Measurements from ENCODE around the gene ZXDC. TPM values are rescaled to one million over a fixed set of nuclear protein-coding genes. Genes with fewer than 3 reads are reported as not detected.

ZXDC gene
- total RNA-seq, 3 donors from 2014 or later, result 37.6 to 42.4 (median 39.0) TPM

- Histone ChIP-seq H3K27me3 (no peaks in the 10 kb centered on the region), H3K27ac (no peak overlapping the region), H3K4me3 (no peak overlapping the region), H3K9me3 (no peaks in the 10 kb centered on the region), H3K36me3 (no peaks in the 10 kb centered on the region), H3K4me1 (peaks cover 1 to 4% of the 10 kb centered on the region in 2 donors)
- intact Hi-C loops (cut with DNase I; ENCODE audit: low total_unique reads), result loop anchor here (10.0 kb wide), 1 partner anchor 306 kb away; no protein-coding TSS in a partner anchor
- no peak for TF ChIP-seq CTCF (IDR thresholded peaks at IDR 0.05)
- no peak for TF ChIP-seq POLR2AphosphoS5 (IDR thresholded peaks at IDR 0.05)
- no peak for TF ChIP-seq POLR2A (IDR thresholded peaks at IDR 0.05)
- no peak for DNase-seq (ENCODE audit: low spot score in 2 of 2)
Measured at GRCh38 chr3:126478581-126479310, 3.1 kb upstream of the ZXDC start.

DNA sequence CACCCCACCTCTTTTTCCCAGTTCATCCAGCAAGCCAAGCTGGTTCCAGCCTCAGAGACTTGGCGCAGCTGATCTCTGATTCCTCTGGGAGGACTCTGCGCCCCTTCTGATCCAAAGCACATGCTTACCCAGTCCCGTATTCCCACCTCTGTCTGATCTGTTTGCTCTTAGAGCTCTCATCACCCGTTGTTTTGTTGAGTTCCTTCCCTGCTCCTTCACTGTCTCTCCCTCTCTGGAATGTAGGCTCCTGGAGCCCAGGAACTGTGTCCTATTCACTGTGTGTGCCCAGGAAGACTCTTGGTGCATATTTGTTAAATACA lies 1.3 kb upstream of the ZXDC start:
- H3K4me3 ChIP-seq, result peak overlapping the region in 1 of 3 donors; percentile 76

GRCh38 chr3:126476166-126477060 lies 722 bp upstream of the ZXDC start:
- DNase-seq (ENCODE audit: low spot score in 2 of 2), result peak; percentile 63 to 64
- intact Hi-C loops (cut with DNase I; ENCODE audit: low total_unique reads), result loop anchor here (10.0 kb wide), 1 partner anchor 308 kb away; no protein-coding TSS in a partner anchor
- TF ChIP-seq POLR2A (IDR thresholded peaks at IDR 0.05) (peak; percentile 59), POLR2AphosphoS5 (IDR thresholded peaks at IDR 0.05) (peak; percentile 57 to 86 (median 69)), CTCF (IDR thresholded peaks at IDR 0.05) (peak in 1 of 3 donors; percentile 11)
- Histone ChIP-seq H3K4me3 (peak overlapping the region; percentile 58 to 76 (median 74)), H3K27me3 (no peaks in the 10 kb centered on the region), H3K4me1 (peaks cover 4 to 20% of the 10 kb centered on the region in 2 donors), H3K9me3 (no peaks in the 10 kb centered on the region), H3K27ac (peak overlapping the region; percentile 94 to 98), H3K36me3 (no peaks in the 10 kb centered on the region)

More for the DNA sequence above, 1.3 kb upstream of the ZXDC start:
- Histone ChIP-seq H3K36me3 (no peaks in the 10 kb centered on the region), H3K27me3 (no peaks in the 10 kb centered on the region), H3K27ac (peak overlapping the region; percentile 94 to 98), H3K4me1 (peaks cover 4 to 18% of the 10 kb centered on the region in 2 donors), H3K9me3 (no peaks in the 10 kb centered on the region)
- intact Hi-C loops (cut with DNase I; ENCODE audit: low total_unique reads), result loop anchor here (10.0 kb wide), 1 partner anchor 308 kb away; no protein-coding TSS in a partner anchor
- DNase-seq (ENCODE audit: low spot score in 2 of 2), result no peak
- TF ChIP-seq POLR2AphosphoS5 (IDR thresholded peaks at IDR 0.05), result no peak

DNA sequence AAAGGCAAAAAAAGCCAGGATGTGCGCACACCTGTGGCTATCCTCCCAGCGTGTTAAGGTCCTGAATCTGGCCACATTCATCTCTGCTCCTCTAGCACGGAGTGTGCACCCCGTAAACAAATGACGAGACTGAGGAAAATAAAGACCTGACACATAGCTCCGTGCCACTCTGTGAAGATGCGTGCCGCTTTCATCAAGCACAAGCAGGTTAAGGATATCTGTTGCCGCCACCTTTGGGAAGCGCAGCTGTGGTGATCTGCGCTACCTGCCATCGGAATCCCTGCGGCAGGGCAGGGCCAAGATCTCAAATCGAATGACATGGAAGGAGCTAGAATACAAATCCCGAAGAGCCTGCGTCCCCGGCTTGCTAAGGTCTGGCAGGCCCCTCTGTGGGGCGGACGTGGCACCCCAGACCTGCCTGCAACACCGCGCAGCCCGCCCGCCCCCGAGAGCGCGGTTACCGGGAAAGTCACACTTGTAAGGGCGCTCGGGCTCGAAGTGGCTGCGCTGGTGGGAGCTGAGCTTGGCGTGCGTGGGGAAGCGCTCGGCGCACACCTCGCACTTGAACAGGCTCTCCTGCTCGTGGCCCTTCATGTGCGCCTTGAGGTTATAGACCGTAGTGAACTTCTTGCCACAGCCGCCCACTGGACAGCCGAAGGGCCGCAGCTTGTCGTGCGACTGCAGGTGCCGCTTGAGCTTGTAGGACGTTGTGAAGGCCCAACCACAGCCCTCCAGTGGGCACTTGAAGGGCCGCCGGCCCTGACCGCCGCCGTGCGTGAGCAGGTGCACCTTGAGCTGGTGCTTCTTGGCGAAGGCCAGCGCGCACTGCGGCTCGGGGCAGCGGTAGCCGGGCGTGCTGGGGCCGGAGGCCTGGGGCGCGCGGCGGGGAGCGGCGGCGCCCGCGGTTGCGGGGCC lies 936 bp downstream of the ZXDC start:
- intact Hi-C loops (cut with DNase I; ENCODE audit: low total_unique reads), result loop anchor here (10.0 kb wide), 1 partner anchor 310 kb away; no protein-coding TSS in a partner anchor
- no peaks in the 10 kb centered on the region for H3K36me3 ChIP-seq
- H3K27ac ChIP-seq, result peak overlapping the region; percentile 94 to 98
- TF ChIP-seq CTCF (IDR thresholded peaks at IDR 0.05) (peak in 1 of 3 donors; percentile 25), POLR2A (IDR thresholded peaks at IDR 0.05) (no peak), POLR2AphosphoS5 (IDR thresholded peaks at IDR 0.05) (peak in 1 of 3 donors; percentile 15)
- DNase-seq (ENCODE audit: low spot score in 2 of 2), result peak in 1 of 2 donors; percentile 38
- peak overlapping the region; percentile 58 to 76 (median 74) for H3K4me3 ChIP-seq
- H3K27me3 ChIP-seq, result no peaks in the 10 kb centered on the region
- peaks cover 4 to 20% of the 10 kb centered on the region in 2 donors for H3K4me1 ChIP-seq
- no peaks in the 10 kb centered on the region for H3K9me3 ChIP-seq
